K562 (cell line): ENCODE measurements around the gene AFAP1.

Source experiments
- GTF2A2 ChIP-seq: IDR thresholded peaks from 2 replicates; pipeline ENCODE4 v1.6.1; 2016; ENCODE audit warnings: mild to moderate bottlenecking, missing genetic modification characterization, missing compliant biosample characterization
- MAZ ChIP-seq, 2 experiments: fragments of 450-650 bp in 1 of 2; sonication (generic) in 1 of 2; formaldehyde crosslinking; IDR thresholded peaks in 1 of 2; conservative IDR thresholded peaks in 1 of 2; 2 replicates each; pipeline versions ENCODE4 v1.4.0 to v1.5.0; 2020; ENCODE audit warnings: mild to moderate bottlenecking in 1 of 2, missing genetic modification reagents in 1 of 2
- POLR2AphosphoS5 ChIP-seq: IDR thresholded peaks from 2 replicates; pipeline ENCODE4 v1.6.1; 2011; ENCODE audit warnings: mild to moderate bottlenecking, low read depth, low read length, moderate library complexity; ENCODE audit not compliant: control insufficient read depth, insufficient read depth
- RBM25 ChIP-seq: fragments of 200-400 bp; formaldehyde crosslinking; IDR thresholded peaks from 2 replicates; pipeline ENCODE4 v1.6.1; 2018; ENCODE audit warnings: low read length, low read depth, moderate library complexity; ENCODE audit not compliant: severe bottlenecking
- RERE ChIP-seq: sonication (generic); formaldehyde crosslinking; IDR thresholded peaks from 2 replicates; pipeline ENCODE4 v1.8.0; 2023; ENCODE audit warnings: missing genetic modification reagents, mild to moderate bottlenecking, borderline replicate concordance
- ZNF274 ChIP-seq: IDR thresholded peaks from 2 replicates; pipeline ENCODE4 v1.6.1; 2011; ENCODE audit warnings: low read depth, mild to moderate bottlenecking, low read length, moderate library complexity, borderline replicate concordance
- ZNF449 ChIP-seq: fragments of 250-450 bp; sonication (Bioruptor Pico); IDR thresholded peaks from 2 replicates; pipeline ENCODE4 v1.8.0; 2022; ENCODE audit warnings: moderate library complexity, mild to moderate bottlenecking, inconsistent platforms

- TF ChIP-seq MAZ (CRISPR knock-in tag; conservative IDR thresholded peaks at IDR 0.05 in 1 of 2, IDR thresholded peaks at IDR 0.05 in 1 of 2) (no peak), POLR2AphosphoS5 (no peak), ZNF274 (no peak), RBM25 (no peak), ZNF449 (CRISPR knock-in tag) (no peak), RERE (CRISPR knock-in tag) (no peak), GTF2A2 (tag) (no peak)
These were observed 202.4 kb downstream of the AFAP1 start for GRCh38 chr4:7737268-7737645.
